GM23248 (cell line): ENCODE measurements around the gene LAMA2. TPM values are rescaled to one million over a fixed set of nuclear protein-coding genes. Genes with fewer than 3 reads are reported as not detected.

Experiments used
- DNase-seq: peaks from one replicate; pipeline ENCODE4 v3.0.0-alpha.2; 2015
- H2AFZ ChIP-seq: fragments of 200-600 bp; sonication (generic); 2 replicates; pipeline ENCODE4 v1.6.1; 2016; ENCODE audit warnings: antibody characterized with exemption
- H3F3A ChIP-seq: fragments of 200-600 bp; sonication (generic); 2 replicates; pipeline ENCODE4 v1.6.1; 2016; ENCODE audit warnings: mild to moderate bottlenecking, antibody characterized with exemption, mixed run types; ENCODE audit not compliant: insufficient read depth
- H3K27ac ChIP-seq: fragments of 200-600 bp; sonication (generic); 2 replicates; pipeline ENCODE4 v1.5.1; 2016; ENCODE audit warnings: mild to moderate bottlenecking
- H3K27me3 ChIP-seq: fragments of 200-600 bp; sonication (generic); replicated peaks from 2 replicates; pipeline ENCODE4 v1.6.1; 2016; ENCODE audit warnings: mild to moderate bottlenecking; ENCODE audit not compliant: insufficient read depth
- H3K36me3 ChIP-seq: fragments of 200-600 bp; sonication (generic); 2 replicates; pipeline ENCODE4 v1.6.1; 2016; ENCODE audit warnings: low read depth, mild to moderate bottlenecking
- H3K4me1 ChIP-seq: fragments of 200-600 bp; sonication (generic); 2 replicates; pipeline ENCODE4 v1.6.1; 2016; ENCODE audit warnings: mild to moderate bottlenecking; ENCODE audit not compliant: insufficient read depth
- H3K4me2 ChIP-seq: fragments of 200-600 bp; sonication (generic); one replicate; pipeline ENCODE4 v1.6.1; 2016; ENCODE audit warnings: mild to moderate bottlenecking; ENCODE audit not compliant: unreplicated experiment
- H3K4me3 ChIP-seq: fragments of 200-600 bp; sonication (generic); 2 replicates; pipeline ENCODE4 v1.5.1; 2016; ENCODE audit warnings: mild to moderate bottlenecking
- H3K79me2 ChIP-seq: fragments of 200-600 bp; sonication (generic); 2 replicates; pipeline ENCODE4 v1.6.1; 2016; ENCODE audit warnings: mild to moderate bottlenecking; ENCODE audit not compliant: insufficient read depth
- H3K9ac ChIP-seq: fragments of 200-600 bp; sonication (generic); 2 replicates; pipeline ENCODE4 v1.6.1; 2016; ENCODE audit warnings: mild to moderate bottlenecking
- H3K9me2 ChIP-seq: fragments of 200-600 bp; sonication (generic); 2 replicates; pipeline ENCODE4 v1.6.1; 2016; ENCODE audit warnings: mixed run types, mild to moderate bottlenecking, moderate library complexity; ENCODE audit not compliant: insufficient read depth
- H3K9me3 ChIP-seq: fragments of 200-600 bp; sonication (generic); one replicate; pipeline ENCODE4 v1.6.1; 2017; ENCODE audit warnings: low read depth
- H4K20me1 ChIP-seq: fragments of 200-600 bp; sonication (generic); 2 replicates; pipeline ENCODE4 v1.6.0; 2016; ENCODE audit not compliant: insufficient read depth
- EZH2 ChIP-seq: fragments of 200-600 bp; sonication (generic); IDR thresholded peaks from 2 replicates; pipeline ENCODE4 v1.6.1; 2018; ENCODE audit warnings: antibody characterized with exemption, mild to moderate bottlenecking; ENCODE audit not compliant: insufficient read depth, poor library complexity, severe bottlenecking
- EZH2phosphoT487 ChIP-seq: fragments of 200-600 bp; sonication (generic); IDR thresholded peaks from 2 replicates; pipeline ENCODE4 v1.6.1; 2018; ENCODE audit warnings: antibody characterized with exemption, moderate library complexity, mild to moderate bottlenecking, low read depth; ENCODE audit not compliant: insufficient read depth
- WGBS, 2 experiments: methylation state at CpG; one replicate each; pipeline ENCODE4 v1.1.6; 2015 to 2017; ENCODE audit warnings: low lambda C conversion rate in 2 of 2, low coverage in 1 of 2; ENCODE audit errors: missing lambda C conversion rate in 2 of 2; 5-methylcytosine and 5-hydroxymethylcytosine counted together
- in situ Hi-C: fragments of 300-500 bp; cut with MboI; formaldehyde crosslinking; loops from 2 replicates; pipeline ENCODE4 v1.15.0; 2020
- polyA plus RNA-seq: library from polyadenylated mRNA; unstranded; fragments of >200 nt; fragmentation: Nextera tagmentation; extraction: Ambion mirVana; gene quantifications from 2 replicates; pipeline ENCODE4 v1.2.1, GENCODE V29; 2016
- total RNA-seq: library from RNA; depleted of rRNA; stranded (reverse); fragments of >200 nt; shearing (Covaris generic); gene quantifications from 2 replicates; pipeline ENCODE4 v1.2.3, GENCODE V29; 2014

Gene LAMA2
- total and polyA plus RNA-seq, 2 experiments from 2014 or later, result 8.3 to 31.1 TPM

DNA sequence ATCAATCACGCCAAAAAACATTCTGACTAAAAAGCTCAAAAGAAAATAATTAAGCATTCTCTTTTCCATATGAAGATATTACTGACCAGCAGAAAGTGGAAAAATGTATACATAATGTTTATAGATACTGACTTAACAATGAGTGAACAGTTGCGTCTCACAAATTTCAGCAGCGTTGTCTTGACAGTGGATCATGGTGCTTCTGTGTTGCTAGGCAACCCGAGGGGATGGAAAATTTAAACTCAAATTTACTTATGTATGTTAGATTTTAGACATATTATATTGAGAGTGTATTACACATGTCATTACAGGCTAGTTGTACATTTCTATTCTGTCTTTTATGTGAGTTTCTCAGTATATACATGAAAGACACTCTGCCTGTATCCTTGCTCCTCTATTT is 110.2 kb downstream of the LAMA2 start:
- Histone ChIP-seq H3K27ac (no peak overlapping the region), H3K9me3 (no peaks in the 10 kb centered on the region), H3K27me3 (no peaks in the 10 kb centered on the region), H3K4me2 (no peak overlapping the region), H3K9me2 (no peaks in the 10 kb centered on the region), H3K4me3 (no peak overlapping the region), H3F3A (no peaks in the 10 kb centered on the region), H3K79me2 (no peaks in the 10 kb centered on the region), H2AFZ (no peak overlapping the region), H3K4me1 (no peaks in the 10 kb centered on the region), H4K20me1 (no peaks in the 10 kb centered on the region), H3K9ac (no peak overlapping the region), H3K36me3 (no peaks in the 10 kb centered on the region)
- in situ Hi-C loops, result no loop called here
- 82 to 87% methylated on average over 4 of the region's 4 CpGs for WGBS, 2 experiments
- TF ChIP-seq EZH2 (no peak), EZH2phosphoT487 (no peak)
- no peak for DNase-seq

DNA sequence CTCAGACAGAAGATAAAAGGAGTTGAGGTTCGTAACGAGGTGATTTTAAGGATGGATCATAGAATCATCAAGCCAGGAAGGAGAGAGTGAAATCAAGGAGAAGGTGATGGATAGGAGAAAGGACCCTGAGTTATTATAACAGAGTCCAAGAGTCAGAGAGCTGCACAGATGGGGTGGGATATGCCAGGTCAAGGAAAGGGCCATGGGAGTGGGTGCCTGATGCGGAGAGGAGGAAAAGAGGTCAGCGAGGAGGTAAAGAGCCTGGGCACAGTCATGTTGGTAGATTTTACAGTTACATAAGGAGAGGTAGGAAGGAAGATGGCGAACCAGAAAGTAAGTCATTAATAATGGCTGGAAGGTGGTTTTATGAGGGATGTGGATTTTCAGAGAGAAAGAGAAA is 114.9 kb downstream of the LAMA2 start:
- no peak overlapping the region for H2AFZ ChIP-seq
- H3K4me1 ChIP-seq, result no peaks in the 10 kb centered on the region
- H3K27ac ChIP-seq, result no peak overlapping the region
- H3K27me3 ChIP-seq, result no peaks in the 10 kb centered on the region
- in situ Hi-C loops, result no loop called here
- no peaks in the 10 kb centered on the region for H3K9me3 ChIP-seq
- H3K9me2 ChIP-seq, result no peaks in the 10 kb centered on the region
- H3K4me2 ChIP-seq, result no peak overlapping the region
- no peak overlapping the region for H3K9ac ChIP-seq
- TF ChIP-seq EZH2phosphoT487 (no peak), EZH2 (no peak)
- H3K36me3 ChIP-seq, result no peaks in the 10 kb centered on the region
- no peaks in the 10 kb centered on the region for H3F3A ChIP-seq
- H4K20me1 ChIP-seq, result no peaks in the 10 kb centered on the region
- 93 to 96% methylated on average over 5 of the region's 5 CpGs for WGBS, 2 experiments
- H3K79me2 ChIP-seq, result no peaks in the 10 kb centered on the region
- DNase-seq, result no peak
- no peak overlapping the region for H3K4me3 ChIP-seq

DNA sequence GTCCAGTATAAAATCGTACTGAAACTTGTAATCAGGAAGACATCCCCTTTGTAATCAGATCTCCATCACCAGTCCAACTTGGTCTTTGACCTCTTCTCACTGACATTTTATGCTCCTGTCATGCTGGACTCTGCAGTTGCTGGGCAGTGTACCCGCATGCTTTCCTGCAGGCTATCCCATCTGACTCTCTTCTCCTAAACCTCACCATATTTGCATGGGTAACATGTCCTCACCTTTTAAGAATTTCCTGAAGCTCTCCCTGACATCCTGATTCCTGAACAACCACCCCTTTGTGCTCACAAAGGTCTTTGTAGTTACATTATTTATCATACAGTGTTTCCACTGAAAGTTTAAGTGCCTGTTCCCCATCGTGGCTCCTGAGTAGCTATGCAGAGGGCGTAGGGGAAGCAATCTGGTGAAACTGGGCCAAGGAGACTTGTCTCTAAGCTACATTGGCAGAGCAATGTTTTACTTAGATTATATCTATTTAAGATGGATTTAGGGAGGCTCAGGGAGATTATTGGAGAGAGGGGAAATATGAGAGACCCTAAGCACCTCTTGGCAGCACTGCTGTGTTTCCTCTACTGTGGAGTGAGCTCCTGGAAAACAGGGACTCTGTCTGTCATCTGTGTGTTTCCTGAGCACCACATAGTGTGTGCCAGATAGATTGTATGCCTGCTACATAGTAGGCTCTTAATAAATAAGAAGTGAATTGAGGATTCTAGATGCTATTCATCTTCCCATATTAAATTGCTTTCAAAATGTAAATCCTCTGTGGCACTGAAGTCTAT is 124.0 kb downstream of the LAMA2 start:
- in situ Hi-C loops, result no loop called here
- H3K27me3 ChIP-seq, result no peaks in the 10 kb centered on the region
- H3K27ac ChIP-seq, result no peak overlapping the region
- no peaks in the 10 kb centered on the region for H3K4me1 ChIP-seq
- no peaks in the 10 kb centered on the region for H3K9me2 ChIP-seq
- no peaks in the 10 kb centered on the region for H4K20me1 ChIP-seq
- no peaks in the 10 kb centered on the region for H3K79me2 ChIP-seq
- H3K9me3 ChIP-seq, result no peaks in the 10 kb centered on the region
- TF ChIP-seq EZH2phosphoT487, result no peak
- TF ChIP-seq EZH2, result no peak
- no peak overlapping the region for H3K9ac ChIP-seq
- DNase-seq, result no peak
- H3K4me2 ChIP-seq, result no peak overlapping the region
- H2AFZ ChIP-seq, result no peak overlapping the region
- WGBS, 2 experiments, result 82 to 92% methylated on average over 4 of the region's 4 CpGs
- H3K4me3 ChIP-seq, result no peak overlapping the region
- H3K36me3 ChIP-seq, result no peaks in the 10 kb centered on the region
- no peaks in the 10 kb centered on the region for H3F3A ChIP-seq

DNA sequence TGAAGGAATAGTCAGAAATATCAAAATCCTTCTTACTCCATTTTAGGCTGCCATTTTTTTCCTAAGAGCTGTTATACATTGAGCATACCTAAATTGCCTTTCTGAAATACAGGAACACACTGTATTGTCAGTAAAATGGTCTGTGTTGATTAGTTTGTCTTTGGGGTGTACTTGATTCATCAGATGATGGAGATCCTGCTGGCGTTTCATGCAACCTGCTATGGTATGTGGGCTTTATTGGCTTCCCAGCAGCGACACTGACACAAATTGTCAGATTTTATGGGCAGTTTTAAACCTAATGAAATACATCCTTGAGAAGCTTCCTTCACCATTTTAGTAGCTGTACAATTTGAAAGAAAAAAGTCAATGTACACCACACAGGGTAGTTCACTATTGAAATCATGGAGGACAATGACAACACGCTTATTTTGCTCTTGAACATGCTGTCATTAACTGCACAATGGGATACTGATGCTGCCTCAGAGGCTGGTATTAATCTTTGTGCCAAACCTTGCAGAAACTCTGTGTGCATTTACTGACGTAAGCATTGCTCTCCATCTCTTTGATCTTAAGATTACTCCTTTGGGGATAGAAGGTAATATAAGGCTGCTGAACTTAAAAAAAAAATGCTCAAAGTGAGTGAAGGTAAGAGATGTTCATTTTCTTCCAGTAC is 124.9 kb downstream of the LAMA2 start:
- H4K20me1 ChIP-seq, result no peaks in the 10 kb centered on the region
- no peaks in the 10 kb centered on the region for H3K36me3 ChIP-seq
- H3K27me3 ChIP-seq, result no peaks in the 10 kb centered on the region
- no peaks in the 10 kb centered on the region for H3F3A ChIP-seq
- TF ChIP-seq EZH2, result no peak
- TF ChIP-seq EZH2phosphoT487, result no peak
- 96 to 98% methylated on average over 4 of the region's 4 CpGs for WGBS, 2 experiments
- H3K4me1 ChIP-seq, result no peaks in the 10 kb centered on the region
- no peaks in the 10 kb centered on the region for H3K9me2 ChIP-seq
- H2AFZ ChIP-seq, result no peak overlapping the region
- no peak overlapping the region for H3K4me2 ChIP-seq
- H3K9me3 ChIP-seq, result no peaks in the 10 kb centered on the region
- H3K9ac ChIP-seq, result no peak overlapping the region
- H3K27ac ChIP-seq, result no peak overlapping the region
- in situ Hi-C loops, result no loop called here
- H3K4me3 ChIP-seq, result no peak overlapping the region
- no peak for DNase-seq
- no peaks in the 10 kb centered on the region for H3K79me2 ChIP-seq

GRCh38 chr6:129008591-129008990 is 125.7 kb downstream of the LAMA2 start:
- no peaks in the 10 kb centered on the region for H4K20me1 ChIP-seq
- H3K27me3 ChIP-seq, result no peaks in the 10 kb centered on the region
- H2AFZ ChIP-seq, result no peak overlapping the region
- no peak overlapping the region for H3K4me2 ChIP-seq
- H3K9me2 ChIP-seq, result no peaks in the 10 kb centered on the region
- no peak overlapping the region for H3K4me3 ChIP-seq
- H3K4me1 ChIP-seq, result no peaks in the 10 kb centered on the region
- no peak for TF ChIP-seq EZH2phosphoT487
- TF ChIP-seq EZH2, result no peak
- DNase-seq, result no peak
- no peaks in the 10 kb centered on the region for H3K36me3 ChIP-seq
- H3K9me3 ChIP-seq, result no peaks in the 10 kb centered on the region
- no peak overlapping the region for H3K9ac ChIP-seq
- in situ Hi-C loops, result no loop called here
- no peak overlapping the region for H3K27ac ChIP-seq
- no peaks in the 10 kb centered on the region for H3K79me2 ChIP-seq
- H3F3A ChIP-seq, result no peaks in the 10 kb centered on the region
- 34 to 40% methylated on average over 2 of the region's 2 CpGs for WGBS, 2 experiments
